ENCODE measurements around the gene NTN3.
A peak's percentile ranks its signal among the peaks of the same experiment; 100 is the strongest.

The NTN3 gene

DNA sequence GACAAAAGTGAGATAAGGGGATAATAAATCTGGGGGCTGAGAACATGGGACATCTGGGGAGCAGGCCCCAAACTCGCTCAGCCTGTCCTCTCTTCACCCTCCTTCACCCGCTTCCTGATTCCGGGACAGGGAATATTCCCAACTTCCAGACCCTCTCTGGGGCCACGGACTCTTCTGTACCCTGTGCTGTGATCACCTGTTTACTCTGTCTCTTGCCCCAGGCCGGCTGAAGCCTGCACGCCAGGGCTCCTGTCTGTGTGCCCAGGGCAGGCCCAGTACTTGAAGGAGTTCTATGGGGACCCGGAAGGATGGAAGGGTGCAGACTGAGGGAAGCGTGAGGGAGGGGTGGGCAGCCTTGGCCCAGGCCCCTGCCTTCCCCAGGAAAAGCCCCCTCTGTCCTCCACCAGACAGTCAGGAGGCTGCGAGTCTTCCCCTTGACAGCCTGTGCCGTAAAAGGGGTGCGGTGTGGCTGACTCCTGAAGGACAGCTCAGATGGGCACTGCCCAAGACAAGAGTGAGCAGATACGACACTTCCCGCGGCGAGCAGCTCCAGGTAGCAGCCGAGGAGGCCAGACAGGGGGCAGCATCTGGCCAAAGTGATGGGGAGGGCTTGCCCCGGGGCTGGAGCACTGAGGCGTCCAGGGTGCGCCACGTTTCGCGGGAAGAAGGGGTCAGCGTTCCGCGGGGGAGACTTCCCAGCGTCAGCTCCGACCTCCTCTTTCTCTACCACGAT, 42.9 kb upstream of the NTN3 start:
- H3K4me3 ChIP-seq (ENCODE audit: low read depth, low read length, poor library complexity, severe bottlenecking), result peak overlapping the region; percentile 67
- H3K79me2 ChIP-seq (ENCODE audit: insufficient read depth, low read length), result peaks cover 17% of the 10 kb centered on the region
- peak overlapping the region; percentile 73 for H3K4me2 ChIP-seq (ENCODE audit: low read length)
- H4K20me1 ChIP-seq (ENCODE audit: insufficient read depth, low read length), result no peaks in the 10 kb centered on the region
- H3K27ac ChIP-seq (ENCODE audit: low read depth, low read length, poor library complexity, severe bottlenecking), result no peak overlapping the region
- peaks cover 27% of the 10 kb centered on the region for H3K36me3 ChIP-seq (ENCODE audit: insufficient read depth, low read length)
- H3K4me1 ChIP-seq (ENCODE audit: insufficient read depth, low read length, severe bottlenecking), result peaks cover 23% of the 10 kb centered on the region
- H3K9ac ChIP-seq (ENCODE audit: low read length), result peak overlapping the region; percentile 76
- H3K9me2 ChIP-seq (ENCODE audit: low read depth, low read length), result no peaks in the 10 kb centered on the region
- no peaks in the 10 kb centered on the region for H3K9me3 ChIP-seq (ENCODE audit: low read length)
- H3F3A ChIP-seq (ENCODE audit: insufficient read depth, low read length), result no peaks in the 10 kb centered on the region
- TF ChIP-seq EZH2 (IDR thresholded peaks at IDR 0.05; ENCODE audit: borderline replicate concordance, low read length), result no peak
- TF ChIP-seq, protein P1, sequence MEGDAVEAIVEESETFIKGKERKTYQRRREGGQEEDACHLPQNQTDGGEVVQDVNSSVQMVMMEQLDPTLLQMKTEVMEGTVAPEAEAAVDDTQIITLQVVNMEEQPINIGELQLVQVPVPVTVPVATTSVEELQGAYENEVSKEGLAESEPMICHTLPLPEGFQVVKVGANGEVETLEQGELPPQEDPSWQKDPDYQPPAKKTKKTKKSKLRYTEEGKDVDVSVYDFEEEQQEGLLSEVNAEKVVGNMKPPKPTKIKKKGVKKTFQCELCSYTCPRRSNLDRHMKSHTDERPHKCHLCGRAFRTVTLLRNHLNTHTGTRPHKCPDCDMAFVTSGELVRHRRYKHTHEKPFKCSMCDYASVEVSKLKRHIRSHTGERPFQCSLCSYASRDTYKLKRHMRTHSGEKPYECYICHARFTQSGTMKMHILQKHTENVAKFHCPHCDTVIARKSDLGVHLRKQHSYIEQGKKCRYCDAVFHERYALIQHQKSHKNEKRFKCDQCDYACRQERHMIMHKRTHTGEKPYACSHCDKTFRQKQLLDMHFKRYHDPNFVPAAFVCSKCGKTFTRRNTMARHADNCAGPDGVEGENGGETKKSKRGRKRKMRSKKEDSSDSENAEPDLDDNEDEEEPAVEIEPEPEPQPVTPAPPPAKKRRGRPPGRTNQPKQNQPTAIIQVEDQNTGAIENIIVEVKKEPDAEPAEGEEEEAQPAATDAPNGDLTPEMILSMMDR (IDR thresholded peaks at IDR 0.05; ENCODE audit: low read length), result peak; percentile 37; the same call in 1 of the 2 replicates
- H3K27me3 ChIP-seq (ENCODE audit: insufficient read depth, low read length), result no peaks in the 10 kb centered on the region
- no peak overlapping the region for H2AFZ ChIP-seq (ENCODE audit: low read length)

DNA sequence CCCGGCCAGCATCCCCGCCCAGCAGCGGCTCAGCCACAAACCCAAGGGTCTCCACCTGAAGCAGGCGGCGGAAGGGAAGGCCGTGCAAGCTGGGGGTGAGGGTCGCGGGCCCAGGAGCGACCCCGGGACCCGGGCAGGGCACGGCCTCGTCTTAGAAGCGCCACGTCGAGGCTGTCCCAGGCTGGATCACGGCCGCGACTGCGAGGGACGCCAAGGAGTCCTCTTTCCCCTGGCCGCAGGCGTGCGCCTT, 42.4 kb upstream of the NTN3 start:
- Histone ChIP-seq H3K4me2 (ENCODE audit: low read length) (peak overlapping the region; percentile 73), H3K9ac (ENCODE audit: low read length) (peak overlapping the region; percentile 76), H3K4me1 (ENCODE audit: insufficient read depth, low read length, severe bottlenecking) (peaks cover 23% of the 10 kb centered on the region), H3K9me2 (ENCODE audit: low read depth, low read length) (no peaks in the 10 kb centered on the region), H3K9me3 (ENCODE audit: low read length) (no peaks in the 10 kb centered on the region), H3K27ac (ENCODE audit: low read depth, low read length, poor library complexity, severe bottlenecking) (no peak overlapping the region), H2AFZ (ENCODE audit: low read length) (no peak overlapping the region), H3F3A (ENCODE audit: insufficient read depth, low read length) (no peaks in the 10 kb centered on the region), H4K20me1 (ENCODE audit: insufficient read depth, low read length) (no peaks in the 10 kb centered on the region), H3K27me3 (ENCODE audit: insufficient read depth, low read length) (no peaks in the 10 kb centered on the region), H3K79me2 (ENCODE audit: insufficient read depth, low read length) (peaks cover 17% of the 10 kb centered on the region), H3K4me3 (ENCODE audit: low read depth, low read length, poor library complexity, severe bottlenecking) (peak overlapping the region; percentile 67), H3K36me3 (ENCODE audit: insufficient read depth, low read length) (peaks cover 32% of the 10 kb centered on the region)
- no peak for TF ChIP-seq EZH2 (IDR thresholded peaks at IDR 0.05; ENCODE audit: borderline replicate concordance, low read length)
- TF ChIP-seq, protein P1 (IDR thresholded peaks at IDR 0.05; ENCODE audit: low read length), result no peak

DNA sequence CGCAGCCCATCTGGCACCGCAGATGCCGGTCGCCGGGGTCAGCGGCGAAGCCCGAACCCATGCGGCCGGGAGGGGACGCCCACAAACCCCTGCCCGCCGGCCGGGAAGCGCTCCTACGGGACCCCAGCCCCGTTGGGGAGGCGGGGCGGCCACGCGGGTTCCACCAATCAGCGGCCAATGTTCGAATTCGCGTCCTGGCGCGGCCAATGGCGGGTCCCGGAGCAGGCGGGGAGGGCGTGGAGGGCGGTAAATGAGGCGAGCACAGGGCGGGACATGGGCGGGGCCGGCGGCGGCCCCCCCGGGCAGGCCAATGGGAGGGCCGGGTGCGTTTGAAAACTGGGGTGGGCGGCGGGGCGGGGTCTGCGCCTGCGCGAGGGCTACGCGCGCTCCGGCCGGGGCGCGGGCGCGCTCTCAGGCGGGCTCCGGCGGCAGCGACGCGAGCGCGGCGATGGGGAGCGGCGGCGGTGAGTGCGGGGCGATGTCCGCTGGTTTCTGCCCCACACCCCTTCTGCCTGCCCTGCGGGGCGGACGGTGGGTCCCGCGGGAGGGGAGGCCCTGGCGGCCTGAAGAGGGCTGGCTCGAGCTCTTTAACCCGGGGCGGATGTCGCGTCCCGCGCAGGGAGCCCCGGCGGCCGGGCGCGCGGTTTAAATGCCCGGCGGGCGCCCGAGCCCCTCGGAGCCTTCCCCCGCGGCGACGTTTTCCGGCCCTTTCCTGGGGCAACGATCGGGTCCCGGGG, 41.9 kb upstream of the NTN3 start, which contains the start of gene CCNF:
Gene CCNF, plus strand, starts transcription at position 414 of the 737 bp plus-strand sequence. Its CDS starts 35 bp downstream, at position 449.
- H3K9ac ChIP-seq (ENCODE audit: low read length), result peak within 1 kb of the TSS; percentile 96
- no peaks in the 10 kb centered on the region for H4K20me1 ChIP-seq (ENCODE audit: insufficient read depth, low read length)
- no peaks in the 10 kb centered on the region for H3F3A ChIP-seq (ENCODE audit: insufficient read depth, low read length)
- H3K9me3 ChIP-seq (ENCODE audit: low read length), result no peaks in the 10 kb centered on the region
- peaks cover 23% of the 10 kb centered on the region for H3K4me1 ChIP-seq (ENCODE audit: insufficient read depth, low read length, severe bottlenecking)
- TF ChIP-seq, protein P1 (IDR thresholded peaks at IDR 0.05; ENCODE audit: low read length), result no peak
- no peak for TF ChIP-seq EZH2 (IDR thresholded peaks at IDR 0.05; ENCODE audit: borderline replicate concordance, low read length)
- peaks cover 36% of the 10 kb centered on the region for H3K36me3 ChIP-seq (ENCODE audit: insufficient read depth, low read length)
- peaks cover 17% of the 10 kb centered on the region for H3K79me2 ChIP-seq (ENCODE audit: insufficient read depth, low read length)
- peak within 1 kb of the TSS; percentile 94 for H3K4me2 ChIP-seq (ENCODE audit: low read length)
- no peak within 1 kb of the TSS for H3K27ac ChIP-seq (ENCODE audit: low read depth, low read length, poor library complexity, severe bottlenecking)
- H3K27me3 ChIP-seq (ENCODE audit: insufficient read depth, low read length), result no peaks in the 10 kb centered on the region
- H3K9me2 ChIP-seq (ENCODE audit: low read depth, low read length), result no peaks in the 10 kb centered on the region
- H3K4me3 ChIP-seq (ENCODE audit: low read depth, low read length, poor library complexity, severe bottlenecking), result peak within 1 kb of the TSS; percentile 96
- H2AFZ ChIP-seq (ENCODE audit: low read length), result no peak within 1 kb of the TSS

All from OCI-LY1 (cell line).